GM18873 (cell line): ENCODE measurements around the gene WNT8B.

ENCODE experiments used
- ATAC-seq: cut with Tn5 transposase; IDR thresholded peaks from one replicate; pipeline ENCODE4 v1.9.1; 2021; ENCODE audit warnings: mild to moderate bottlenecking, moderate library complexity, moderate number of reproducible peaks; ENCODE audit not compliant: unreplicated experiment, low FRiP score

The WNT8B gene

GRCh38 chr10:100516847-100517246 lies 54.0 kb downstream of the WNT8B start:
- no peak for ATAC-seq

- no peak for ATAC-seq
These were observed 56.0 kb downstream of the WNT8B start for GRCh38 chr10:100518761-100519241.

GRCh38 chr10:100519311-100520051 lies 56.7 kb downstream of the WNT8B start, which contains the start of gene SEC31B:
SEC31B (minus strand) TSS chr10:100519861; CDS start chr10:100516952, 2,909 bp downstream.
- no peak for ATAC-seq

GRCh38 chr10:100520811-100521210 lies 58.0 kb downstream of the WNT8B start:
- no peak for ATAC-seq

- ATAC-seq = no peak
These were observed 59.4 kb downstream of the WNT8B start for GRCh38 chr10:100522107-100522801.

- ATAC-seq = no peak
These were observed 60.1 kb downstream of the WNT8B start for GRCh38 chr10:100522945-100523344.

- ATAC-seq = no peak
These were observed 61.4 kb downstream of the WNT8B start for GRCh38 chr10:100524206-100524605.

- no peak for ATAC-seq
These were observed 61.8 kb downstream of the WNT8B start for GRCh38 chr10:100524638-100525037.

GRCh38 chr10:100528123-100528886 lies 65.5 kb downstream of the WNT8B start:
- no peak for ATAC-seq

- no peak for ATAC-seq
These were observed 66.2 kb downstream of the WNT8B start for GRCh38 chr10:100528921-100529474.

GRCh38 chr10:100529475-100530298 lies 66.9 kb downstream of the WNT8B start, which contains the start of gene NDUFB8:
NDUFB8 (minus strand) TSS chr10:100529871; CDS start chr10:100529851, 20 bp downstream.
- ATAC-seq = no peak

GRCh38 chr10:100531761-100532160 lies 69.0 kb downstream of the WNT8B start:
- no peak for ATAC-seq
